PC-9 (cell line): ENCODE data around the gene TRAF3.

Experiments
- EZH2 ChIP-seq: fragments of 200-600 bp; sonication (generic); IDR thresholded peaks from 2 replicates; pipeline ENCODE4 v1.8.0; 2017; ENCODE audit warnings: antibody characterized with exemption, low read depth
- TF ChIP-seq, protein P1 (sequence below): fragments of 200-600 bp; sonication (generic); conservative IDR thresholded peaks from 2 replicates; pipeline ENCODE4 v1.6.1; 2017; ENCODE audit warnings: mixed run types, antibody characterized with exemption, mild to moderate bottlenecking, moderate library complexity

- TF ChIP-seq, protein P1, sequence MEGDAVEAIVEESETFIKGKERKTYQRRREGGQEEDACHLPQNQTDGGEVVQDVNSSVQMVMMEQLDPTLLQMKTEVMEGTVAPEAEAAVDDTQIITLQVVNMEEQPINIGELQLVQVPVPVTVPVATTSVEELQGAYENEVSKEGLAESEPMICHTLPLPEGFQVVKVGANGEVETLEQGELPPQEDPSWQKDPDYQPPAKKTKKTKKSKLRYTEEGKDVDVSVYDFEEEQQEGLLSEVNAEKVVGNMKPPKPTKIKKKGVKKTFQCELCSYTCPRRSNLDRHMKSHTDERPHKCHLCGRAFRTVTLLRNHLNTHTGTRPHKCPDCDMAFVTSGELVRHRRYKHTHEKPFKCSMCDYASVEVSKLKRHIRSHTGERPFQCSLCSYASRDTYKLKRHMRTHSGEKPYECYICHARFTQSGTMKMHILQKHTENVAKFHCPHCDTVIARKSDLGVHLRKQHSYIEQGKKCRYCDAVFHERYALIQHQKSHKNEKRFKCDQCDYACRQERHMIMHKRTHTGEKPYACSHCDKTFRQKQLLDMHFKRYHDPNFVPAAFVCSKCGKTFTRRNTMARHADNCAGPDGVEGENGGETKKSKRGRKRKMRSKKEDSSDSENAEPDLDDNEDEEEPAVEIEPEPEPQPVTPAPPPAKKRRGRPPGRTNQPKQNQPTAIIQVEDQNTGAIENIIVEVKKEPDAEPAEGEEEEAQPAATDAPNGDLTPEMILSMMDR, result peak; percentile 19; the same call in 1 of the 2 replicates
- TF ChIP-seq EZH2, result no peak
Observed at GRCh38 chr14:102775855-102776760, 1.1 kb upstream of the TRAF3 start.
